ENCODE measurements around the gene ARAP2.

ARAP2 gene

GRCh38 chr4:36206012-36206411 lies 38.3 kb downstream of the ARAP2 start:
- TF ChIP-seq CTCF (IDR thresholded peaks at IDR 0.05; ENCODE audit: low read depth, low read length): no peak
- DNase-seq: no peak

GRCh38 chr4:36198861-36199260 lies 45.5 kb downstream of the ARAP2 start:
- Histone ChIP-seq H3K9me3 (ENCODE audit: severe bottlenecking) (no peaks in the 10 kb centered on the region), H3K36me3 (no peaks in the 10 kb centered on the region), H3K27ac (no peak overlapping the region), H3K4me3 (ENCODE audit: low read depth, low read length) (no peak overlapping the region), H3K27me3 (ENCODE audit: insufficient read depth, low read depth, severe bottlenecking) (peaks cover 65% of the 10 kb centered on the region)
- no peak for TF ChIP-seq CTCF (IDR thresholded peaks at IDR 0.05; ENCODE audit: low read depth, low read length)
- DNase-seq: no peak

More at GRCh38 chr4:36206012-36206411, 38.3 kb downstream of the ARAP2 start:
- Histone ChIP-seq H3K4me3 (ENCODE audit: low read depth, low read length) (no peak overlapping the region), H3K27me3 (ENCODE audit: insufficient read depth, low read depth, severe bottlenecking) (peaks cover 64% of the 10 kb centered on the region), H3K27ac (no peak overlapping the region), H3K36me3 (no peaks in the 10 kb centered on the region), H3K9me3 (ENCODE audit: severe bottlenecking) (no peaks in the 10 kb centered on the region)

- Histone ChIP-seq H3K36me3 (no peaks in the 10 kb centered on the region), H3K27ac (no peak overlapping the region), H3K4me3 (ENCODE audit: low read depth, low read length) (no peak overlapping the region), H3K9me3 (ENCODE audit: severe bottlenecking) (no peaks in the 10 kb centered on the region), H3K27me3 (ENCODE audit: insufficient read depth, low read depth, severe bottlenecking) (peaks cover 58% of the 10 kb centered on the region)
- TF ChIP-seq CTCF (IDR thresholded peaks at IDR 0.05; ENCODE audit: low read depth, low read length): no peak
- DNase-seq: no peak
Measured at GRCh38 chr4:36198068-36198808, 46.1 kb downstream of the ARAP2 start.

- DNase-seq: no peak
- TF ChIP-seq CTCF (IDR thresholded peaks at IDR 0.05; ENCODE audit: low read depth, low read length): no peak
- Histone ChIP-seq H3K4me3 (ENCODE audit: low read depth, low read length) (no peak overlapping the region), H3K36me3 (no peaks in the 10 kb centered on the region), H3K9me3 (ENCODE audit: severe bottlenecking) (no peaks in the 10 kb centered on the region), H3K27ac (no peak overlapping the region), H3K27me3 (ENCODE audit: insufficient read depth, low read depth, severe bottlenecking) (peaks cover 57% of the 10 kb centered on the region)
Measured at GRCh38 chr4:36197501-36197900, 46.8 kb downstream of the ARAP2 start.

- DNase-seq: no peak
- Histone ChIP-seq H3K4me3 (ENCODE audit: low read depth, low read length) (no peak overlapping the region), H3K27ac (no peak overlapping the region), H3K36me3 (no peaks in the 10 kb centered on the region), H3K27me3 (ENCODE audit: insufficient read depth, low read depth, severe bottlenecking) (peaks cover 56% of the 10 kb centered on the region), H3K9me3 (ENCODE audit: severe bottlenecking) (no peaks in the 10 kb centered on the region)
- TF ChIP-seq CTCF (IDR thresholded peaks at IDR 0.05; ENCODE audit: low read depth, low read length): no peak
Measured at GRCh38 chr4:36196145-36196913, 48.0 kb downstream of the ARAP2 start.

Measured in WERI-Rb-1 (cell line).